GM21717 (cell line): ENCODE measurements around the gene CCDC188.

Source experiments
- ATAC-seq: cut with Tn5 transposase; IDR thresholded peaks from one replicate; pipeline ENCODE4 v1.9.1; 2021; ENCODE audit warnings: mild to moderate bottlenecking, moderate library complexity; ENCODE audit not compliant: unreplicated experiment

Gene CCDC188

DNA sequence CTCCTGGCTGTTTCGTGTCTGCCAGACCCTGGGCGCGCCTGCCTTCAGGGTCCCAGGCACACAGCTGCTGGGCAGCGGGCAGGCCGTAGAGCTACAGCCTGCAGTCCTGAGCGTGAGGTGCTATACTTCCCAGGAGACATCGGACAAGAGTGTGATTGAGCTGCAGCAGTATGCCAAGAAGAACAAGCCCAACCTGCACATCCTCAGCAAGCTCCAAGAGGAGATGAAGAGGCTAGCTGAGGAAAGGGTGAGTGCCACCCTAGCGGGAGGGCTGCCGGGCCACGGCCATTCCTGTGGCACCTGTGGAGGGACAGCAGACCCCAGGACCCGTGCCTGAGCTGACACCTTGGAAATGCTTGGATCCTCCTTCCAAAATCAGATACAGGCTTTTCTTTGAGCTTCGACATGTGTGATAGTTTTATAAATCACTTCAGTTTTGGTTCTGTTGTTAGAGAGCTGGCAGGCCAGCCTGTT, 42.1 kb downstream of the CCDC188 start:
- no peak for ATAC-seq

DNA sequence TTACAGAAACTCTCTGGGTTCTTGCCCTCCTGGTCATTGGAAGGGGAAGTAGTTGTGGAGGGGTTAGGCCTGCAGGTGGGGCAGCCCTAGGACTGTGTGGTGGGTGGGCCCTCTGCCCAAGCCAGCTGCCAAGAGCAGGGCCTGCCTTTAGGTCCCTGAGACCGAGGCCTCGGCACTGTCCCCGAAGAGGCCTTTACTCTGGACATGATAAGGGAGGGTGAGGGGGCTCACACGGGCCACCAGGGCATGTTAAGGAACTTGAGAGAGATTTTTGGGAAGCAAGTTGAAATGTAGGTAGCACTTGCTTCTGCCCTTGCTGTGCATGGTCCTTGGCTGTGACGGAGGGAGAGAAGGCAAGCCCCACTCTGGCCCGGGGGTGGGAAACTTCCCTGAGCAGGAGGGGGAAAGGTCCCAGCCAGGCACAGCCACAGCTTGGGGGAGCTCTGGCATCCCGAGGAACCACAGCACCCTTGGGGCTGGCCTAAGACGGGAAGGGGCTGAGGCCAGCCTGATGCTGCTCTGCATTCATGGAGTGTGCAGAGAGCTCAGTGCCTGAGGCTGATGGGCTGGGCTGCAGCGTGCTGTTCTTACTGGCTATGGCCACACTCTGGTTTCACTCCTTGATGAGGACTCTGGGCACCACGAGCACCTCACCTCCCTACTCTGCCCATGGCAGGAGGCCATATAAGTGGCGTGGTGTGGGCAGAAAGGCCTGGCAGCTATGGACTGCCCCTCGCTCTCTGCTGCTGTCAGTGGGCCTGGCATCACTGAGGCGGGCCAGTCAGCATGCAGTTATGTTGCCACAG, 42.7 kb downstream of the CCDC188 start:
- no peak for ATAC-seq

DNA sequence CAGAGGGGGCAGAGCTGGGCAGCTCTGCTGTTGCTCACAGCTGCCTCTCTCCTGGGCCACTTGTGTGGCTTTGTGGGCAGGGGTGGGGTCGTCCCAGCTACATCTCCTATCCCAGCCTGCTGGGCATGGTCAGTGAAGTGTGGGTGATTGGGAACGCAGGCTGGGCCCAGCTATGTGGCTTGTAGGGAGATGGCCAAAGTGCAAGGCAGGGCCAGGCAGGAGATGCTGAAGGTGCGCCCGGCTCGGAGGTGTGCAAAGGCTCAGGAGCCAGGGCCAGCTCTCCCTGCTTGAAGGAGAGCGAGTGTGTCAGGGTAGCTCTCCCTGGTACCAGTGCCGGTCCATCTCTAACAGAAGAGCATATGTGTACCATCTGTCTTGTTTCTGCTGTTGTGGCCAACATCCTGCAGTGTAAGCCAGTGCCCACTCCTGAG, 43.4 kb downstream of the CCDC188 start:
- no peak for ATAC-seq

DNA sequence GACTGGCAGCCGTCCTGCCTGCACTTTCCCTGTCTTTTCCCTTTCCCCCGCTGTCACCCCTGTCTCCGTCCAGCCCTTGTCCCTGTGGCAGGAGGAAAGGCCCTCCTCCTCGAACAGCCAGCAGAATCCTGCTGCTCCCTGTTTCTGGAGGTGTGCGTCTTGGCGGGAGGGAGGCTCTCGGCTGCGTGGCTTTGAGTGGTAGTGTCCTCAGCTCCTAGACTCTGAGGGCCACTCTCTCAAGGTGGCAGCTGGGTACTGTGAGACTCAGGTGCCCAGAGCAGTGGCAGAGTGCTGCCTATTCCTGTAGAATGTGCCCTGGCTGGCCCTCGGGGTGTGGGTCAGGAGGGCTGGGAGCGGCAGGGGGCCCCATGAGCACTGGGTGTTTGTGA, 44.0 kb downstream of the CCDC188 start:
- no peak for ATAC-seq

- ATAC-seq: no peak
Observed at GRCh38 chr22:20106205-20106848, 44.5 kb downstream of the CCDC188 start.

DNA sequence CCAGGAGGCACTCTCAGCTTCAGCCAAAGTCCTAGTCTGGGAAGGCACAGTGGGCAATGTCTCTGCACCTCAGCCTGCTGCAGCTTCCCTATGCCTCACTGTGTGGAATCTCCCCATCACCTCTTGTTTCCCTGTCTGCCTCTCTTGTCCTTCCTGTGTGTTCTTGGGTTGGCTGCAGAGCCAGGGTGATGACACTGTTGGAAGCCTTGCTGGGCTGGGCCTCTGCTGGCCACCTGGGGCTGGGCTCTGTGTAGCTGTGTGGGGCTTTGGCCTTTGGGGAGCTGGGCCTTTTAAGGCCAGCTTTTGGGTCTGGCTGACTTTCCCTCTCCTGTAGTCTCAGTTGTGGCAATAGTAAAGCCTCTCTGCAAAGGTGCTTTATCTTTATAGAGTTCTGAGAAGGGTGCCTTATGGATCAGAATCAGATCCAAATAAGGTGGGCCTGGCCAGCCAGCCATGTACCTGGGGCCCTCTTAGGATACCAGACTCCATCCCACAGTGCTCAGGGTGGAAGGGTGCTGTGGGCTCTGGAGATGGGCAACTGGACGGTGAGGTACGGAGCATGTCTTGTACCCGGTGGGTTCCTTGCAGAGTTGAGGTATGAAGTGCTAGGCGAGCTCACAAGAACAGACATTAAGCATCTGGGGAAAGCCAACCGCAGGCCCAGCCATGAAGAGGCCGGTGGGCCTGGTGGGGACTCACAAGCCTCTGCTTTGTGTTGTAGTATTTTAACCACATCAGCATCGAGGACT, 45.2 kb downstream of the CCDC188 start:
- ATAC-seq: no peak

DNA sequence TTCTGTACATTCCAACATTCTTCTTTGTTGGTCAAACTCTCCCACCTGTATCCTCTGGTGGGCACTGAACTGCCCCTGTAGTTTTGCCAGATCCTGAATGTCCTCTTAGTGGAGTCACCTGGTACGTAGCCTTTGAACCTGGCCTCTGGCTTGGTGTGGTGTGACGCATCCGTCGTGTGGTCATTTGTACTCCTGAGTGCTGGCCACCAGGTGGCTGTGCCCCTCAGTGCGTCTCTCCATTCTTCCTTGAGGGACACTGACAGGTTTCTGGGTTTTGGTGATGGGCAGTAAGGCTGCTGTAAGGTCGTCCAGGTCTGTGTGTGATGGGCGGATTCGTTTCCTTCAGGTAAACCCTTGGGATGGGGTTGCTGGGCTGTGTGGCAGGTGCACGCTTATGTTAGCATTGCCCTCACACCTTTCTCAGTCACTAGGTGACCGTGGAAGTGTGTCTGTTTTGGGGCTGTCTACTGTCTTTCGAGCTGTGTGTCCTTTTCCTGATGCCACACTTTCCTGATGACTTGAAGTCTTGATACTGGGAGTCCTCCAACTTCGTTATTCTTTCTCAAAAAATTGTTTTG, 48.6 kb downstream of the CCDC188 start:
- ATAC-seq: no peak

GRCh38 chr22:20101638-20102037, 49.2 kb downstream of the CCDC188 start:
- no peak for ATAC-seq

DNA sequence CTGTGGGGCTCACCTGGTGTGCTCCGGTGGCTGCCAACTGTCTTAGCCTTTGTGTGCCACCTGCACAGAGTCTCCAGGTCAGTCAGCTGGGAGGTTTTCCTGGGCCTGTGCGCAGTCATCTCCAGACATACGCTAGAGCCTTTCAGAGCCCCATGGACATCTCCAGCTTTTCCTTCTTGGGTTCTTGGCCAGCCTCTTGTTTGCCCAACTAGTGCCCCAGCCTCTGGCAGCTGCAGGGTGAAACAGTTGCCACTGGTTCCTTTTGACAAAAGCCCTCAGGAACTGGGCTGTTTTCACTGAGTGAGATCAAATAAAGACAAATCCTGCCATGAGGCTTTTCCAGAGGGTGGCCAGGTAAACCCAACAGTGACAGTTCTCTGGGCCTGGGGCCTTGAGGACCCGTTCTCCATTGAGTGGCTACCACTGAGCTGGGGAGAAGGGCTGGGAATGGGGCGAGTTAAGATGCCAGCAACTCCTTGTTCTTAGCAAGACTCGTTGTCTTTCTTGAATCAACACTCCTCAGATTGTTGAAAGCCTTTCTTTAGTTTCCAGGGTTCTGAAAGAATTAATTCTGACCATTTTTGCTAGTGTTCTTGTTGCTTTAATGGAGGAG, 51.6 kb downstream of the CCDC188 start:
- ATAC-seq: no peak
